B cell (primary cell): ENCODE results near the gene LRCH1. TPM values are rescaled to one million over a fixed set of nuclear protein-coding genes. Genes with fewer than 3 reads are reported as not detected.

Experiments
- ATAC-seq: fragments of 200-7000 bp; cut with Tn5 transposase; one replicate; pipeline ENCODE4 v1.10.0; 2021; ENCODE audit warnings: low read depth, mild to moderate bottlenecking, moderate number of reproducible peaks, moderate library complexity
- CTCF ChIA-PET: fragments of 350-600 bp; sonication (Branson Sonifier 250); formaldehyde crosslinking; loops from one replicate; lab custom pipeline; 2021; ENCODE audit warnings: antibody characterized with exemption, inconsistent platforms; lab: Charles Lee
- POLR2A ChIA-PET: fragments of 350-600 bp; sonication (Branson Sonifier 250); formaldehyde crosslinking; loops from one replicate; lab custom pipeline; 2021; ENCODE audit warnings: antibody characterized with exemption; lab: Charles Lee
- DNase-seq: peaks from one replicate; pipeline ENCODE4 v3.0.0; 2013
- H2AFZ ChIP-seq: 2 replicates; pipeline ENCODE4 v1.6.1; 2012; ENCODE audit warnings: mild to moderate bottlenecking, low read depth, low read length; ENCODE audit not compliant: insufficient read depth, poor library complexity, severe bottlenecking
- H3K27ac ChIP-seq, 2 donors: 1 replicate in 1 of 2; 2 replicates in 1 of 2; pipeline ENCODE4 v1.5.1; 2012 to 2013; ENCODE audit warnings: low read length in 2 of 2, mild to moderate bottlenecking in 2 of 2, moderate library complexity in 1 of 2
- H3K27me3 ChIP-seq, 4 experiments: fragments of 200-600 bp in 1 of 4; sonication (generic) in 1 of 4; replicated peaks in 1 of 4; 1 replicate in 2 of 4; 2 replicates in 2 of 4; pipeline versions ENCODE4 v1.6.1 to v1.7.0; 2013 to 2016; ENCODE audit warnings: low read length in 3 of 4, mild to moderate bottlenecking in 2 of 4, mixed read lengths in 1 of 4, moderate library complexity in 1 of 4; ENCODE audit not compliant: insufficient read depth in 4 of 4, control insufficient read depth in 3 of 4; ENCODE audit errors: control extremely low read depth in 1 of 4
- H3K36me3 ChIP-seq, 2 experiments: replicated peaks in 1 of 2; 1 replicate in 1 of 2; 2 replicates in 1 of 2; pipeline versions ENCODE4 v1.6.1 to v1.7.1; 2013; ENCODE audit warnings: low read length in 1 of 2; ENCODE audit not compliant: insufficient read depth in 2 of 2, control insufficient read depth in 1 of 2; ENCODE audit errors: control extremely low read depth in 1 of 2, extremely low read depth in 1 of 2
- H3K4me1 ChIP-seq, 2 donors: fragments of 200-600 bp in 1 of 2; sonication (generic) in 1 of 2; 1 replicate in 1 of 2; 2 replicates in 1 of 2; pipeline versions ENCODE4 v1.5.1 to v1.6.1; 2013 to 2017; ENCODE audit warnings: low read length in 2 of 2; ENCODE audit not compliant: control insufficient read depth in 2 of 2, insufficient read depth in 2 of 2
- H3K4me2 ChIP-seq: replicated peaks from 2 replicates; pipeline ENCODE3; 2012; ENCODE audit warnings: mild to moderate bottlenecking, low read depth, low read length; ENCODE audit not compliant: poor library complexity, severe bottlenecking
- H3K4me3 ChIP-seq, 5 experiments: fragments of 200-600 bp in 1 of 5; sonication (generic) in 1 of 5; 1 replicate in 3 of 5; 2 replicates in 2 of 5; pipeline versions ENCODE4 v1.5.1 to v1.7.0; 2011 to 2016; ENCODE audit warnings: low read length in 4 of 5, mild to moderate bottlenecking in 4 of 5, low read depth in 2 of 5, control low read depth in 1 of 5, moderate library complexity in 1 of 5; ENCODE audit not compliant: insufficient read depth in 1 of 5; ENCODE audit errors: control extremely low read depth in 1 of 5, extremely low read depth in 1 of 5
- H3K79me2 ChIP-seq: fragments of 200-600 bp; sonication (generic); one replicate; pipeline ENCODE4 v1.6.0; 2016; ENCODE audit warnings: low read length; ENCODE audit not compliant: control insufficient read depth, insufficient read depth
- H3K9ac ChIP-seq: fragments of 200-600 bp; sonication (generic); 2 replicates; pipeline ENCODE4 v1.6.1; 2017; ENCODE audit warnings: mild to moderate bottlenecking, low read length, moderate library complexity
- H3K9me3 ChIP-seq, 3 donors: one replicate each; pipeline versions ENCODE4 v1.6.1 to v1.7.1; 2013; ENCODE audit warnings: low read length in 2 of 3; ENCODE audit not compliant: control insufficient read depth in 2 of 3, insufficient read depth in 1 of 3; ENCODE audit errors: control extremely low read depth in 1 of 3
- H4K20me1 ChIP-seq: 2 replicates; pipeline ENCODE4 v1.6.0; 2012; ENCODE audit warnings: mild to moderate bottlenecking, low read length; ENCODE audit not compliant: insufficient read depth, control insufficient read depth, poor library complexity, severe bottlenecking
- H3K27ac Mint-ChIP-seq: one replicate; pipeline ENCODE4 v1.8.0; 2021; ENCODE audit warnings: mixed read lengths
- H3K27me3 Mint-ChIP-seq: one replicate; pipeline ENCODE4 v1.8.0; 2021; ENCODE audit warnings: mixed read lengths
- H3K4me1 Mint-ChIP-seq: one replicate; pipeline ENCODE4 v1.8.0; 2021; ENCODE audit warnings: mixed read lengths
- H3K4me3 Mint-ChIP-seq: one replicate; pipeline ENCODE4 v1.8.0; 2021; ENCODE audit warnings: mixed read lengths
- H3K9me3 Mint-ChIP-seq: one replicate; pipeline ENCODE4 v1.8.0; 2022; ENCODE audit warnings: mixed read lengths; ENCODE audit not compliant: insufficient read depth
- EZH2 ChIP-seq: IDR thresholded peaks from 2 replicates; pipeline ENCODE4 v1.6.1; 2012; ENCODE audit warnings: borderline replicate concordance, low read depth, mild to moderate bottlenecking, moderate library complexity, low read length; ENCODE audit not compliant: insufficient read depth, poor library complexity, severe bottlenecking
- WGBS: methylation state at CpG from one replicate; pipeline ENCODE4 v1.1.5; 2013; ENCODE audit warnings: missing lambda C conversion rate; ENCODE audit not compliant: insufficient coverage; 5-methylcytosine and 5-hydroxymethylcytosine counted together
- intact Hi-C: fragments of 100-400 bp; cut with micrococcal nuclease; formaldehyde crosslinking; loops from one replicate; pipeline ENCODE4 v1.10.0; 2022
- polyA plus RNA-seq: library from polyadenylated mRNA; depleted of rRNA; stranded (reverse); fragments of >200 nt; gene quantifications from 2 replicates; pipeline ENCODE4 v1.2.3, GENCODE V29; 2012
- total RNA-seq, 2 donors: library from RNA; stranded (reverse); fragments of 120-200 nt in 1 of 2; gene quantifications; 1 replicate in 1 of 2; 2 replicates in 1 of 2; pipeline versions ENCODE4 v1.2.3 to v1.2.4, GENCODE V29; 2013 to 2022
- TF ChIP-seq, protein P1 (sequence below): fragments of 200-600 bp; IDR thresholded peaks from one replicate; pipeline ENCODE4 v1.8.0; 2022; ENCODE audit warnings: antibody characterized with exemption, mild to moderate bottlenecking

The LRCH1 gene
- total and polyA plus RNA-seq, 2 donors (not counting 1 experiment from before 2014, with no cell fraction given) = 13.0 to 50.3 TPM

DNA sequence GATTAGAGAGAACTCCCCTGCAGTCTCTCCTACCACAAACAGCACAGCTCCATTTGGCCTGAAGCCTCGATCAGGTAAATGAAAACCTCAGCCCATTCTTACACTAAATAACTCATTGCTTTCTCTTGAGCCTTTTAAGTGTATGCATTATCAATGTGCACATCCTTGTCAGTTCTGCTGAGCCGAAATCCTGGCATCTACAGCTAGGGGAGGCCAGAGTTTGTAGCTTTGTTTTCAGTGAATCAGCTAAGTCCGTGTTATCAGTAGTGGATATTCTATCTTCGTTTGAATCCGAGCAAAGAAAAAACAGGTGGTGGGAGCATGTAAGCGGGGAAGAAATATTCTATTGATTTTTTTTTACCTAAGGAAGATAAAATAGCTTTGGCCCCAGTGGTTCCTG is 159.6 kb downstream of the LRCH1 start:
- no CpG with 5 or more reads among the region's 6 CpGs for WGBS
- H2AFZ ChIP-seq = no peak overlapping the region

DNA sequence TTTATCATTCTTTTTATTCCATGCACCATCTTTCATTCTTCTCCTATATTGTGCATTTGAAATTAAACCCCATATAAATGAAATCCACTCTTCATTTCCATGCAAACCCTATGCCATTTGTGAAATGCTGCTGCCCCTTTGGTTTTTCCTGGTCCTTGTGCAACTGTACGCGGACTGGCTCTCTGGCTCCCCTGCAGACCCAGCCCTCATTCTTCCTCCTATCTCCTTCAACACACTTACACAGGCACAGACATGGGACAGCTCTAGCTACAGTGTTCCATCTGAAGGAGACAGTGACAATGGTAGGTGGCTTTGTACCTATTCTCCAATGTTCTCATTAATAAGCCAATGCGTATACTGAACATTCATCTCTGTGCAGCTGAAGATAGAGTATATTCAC is 162.4 kb downstream of the LRCH1 start:
- TF ChIP-seq EZH2 = no peak
- TF ChIP-seq, protein P1, sequence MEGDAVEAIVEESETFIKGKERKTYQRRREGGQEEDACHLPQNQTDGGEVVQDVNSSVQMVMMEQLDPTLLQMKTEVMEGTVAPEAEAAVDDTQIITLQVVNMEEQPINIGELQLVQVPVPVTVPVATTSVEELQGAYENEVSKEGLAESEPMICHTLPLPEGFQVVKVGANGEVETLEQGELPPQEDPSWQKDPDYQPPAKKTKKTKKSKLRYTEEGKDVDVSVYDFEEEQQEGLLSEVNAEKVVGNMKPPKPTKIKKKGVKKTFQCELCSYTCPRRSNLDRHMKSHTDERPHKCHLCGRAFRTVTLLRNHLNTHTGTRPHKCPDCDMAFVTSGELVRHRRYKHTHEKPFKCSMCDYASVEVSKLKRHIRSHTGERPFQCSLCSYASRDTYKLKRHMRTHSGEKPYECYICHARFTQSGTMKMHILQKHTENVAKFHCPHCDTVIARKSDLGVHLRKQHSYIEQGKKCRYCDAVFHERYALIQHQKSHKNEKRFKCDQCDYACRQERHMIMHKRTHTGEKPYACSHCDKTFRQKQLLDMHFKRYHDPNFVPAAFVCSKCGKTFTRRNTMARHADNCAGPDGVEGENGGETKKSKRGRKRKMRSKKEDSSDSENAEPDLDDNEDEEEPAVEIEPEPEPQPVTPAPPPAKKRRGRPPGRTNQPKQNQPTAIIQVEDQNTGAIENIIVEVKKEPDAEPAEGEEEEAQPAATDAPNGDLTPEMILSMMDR = no peak
- Histone ChIP-seq H3K4me2 (no peak overlapping the region), H4K20me1 (no peaks in the 10 kb centered on the region), H3K36me3 (peaks cover 16 to 41% of the 10 kb centered on the region in 2 experiments), H2AFZ (no peak overlapping the region), H3K27me3 (no peaks in the 10 kb centered on the region), H3K9me3 (no peaks in the 10 kb centered on the region), H3K4me1 (no peaks in the 10 kb centered on the region), H3K9ac (no peak overlapping the region), H3K79me2 (no peaks in the 10 kb centered on the region), H3K4me3 (no peak overlapping the region), H3K27ac (no peak overlapping the region)
- no peak for ATAC-seq
- H3K4me3 Mint-ChIP-seq = no peak overlapping the region
- ChIA-PET CTCF (no interaction called here), POLR2A (no interaction called here)
- no peak for DNase-seq
- H3K27me3 Mint-ChIP-seq = no peaks in the 10 kb centered on the region
- WGBS = 100% methylated on average over 2 of the region's 3 CpGs
- intact Hi-C loops = no loop called here
- no peaks in the 10 kb centered on the region for H3K9me3 Mint-ChIP-seq
- H3K4me1 Mint-ChIP-seq = peaks cover 4% of the 10 kb centered on the region
- no peak overlapping the region for H3K27ac Mint-ChIP-seq

More for the DNA sequence above, 159.6 kb downstream of the LRCH1 start:
- ATAC-seq (no peak), DNase-seq (no peak)
- no peaks in the 10 kb centered on the region for H3K9me3 ChIP-seq
- ChIA-PET CTCF (interaction anchor here (1.7 to 3.1 kb wide), 2 partner anchors 9 to 161 kb away, joined by 3 to 18 read pairs; no protein-coding TSS in a partner anchor), POLR2A (no interaction called here)
- H3K4me3 ChIP-seq = no peak overlapping the region
- no peaks in the 10 kb centered on the region for H4K20me1 ChIP-seq
- Mint-ChIP-seq H3K9me3 (no peaks in the 10 kb centered on the region), H3K4me1 (peaks cover 3% of the 10 kb centered on the region), H3K4me3 (no peak overlapping the region), H3K27ac (no peak overlapping the region), H3K27me3 (no peaks in the 10 kb centered on the region)
- H3K27me3 ChIP-seq = no peaks in the 10 kb centered on the region
- no peaks in the 10 kb centered on the region for H3K79me2 ChIP-seq
- H3K9ac ChIP-seq = no peak overlapping the region
- H3K27ac ChIP-seq = no peak overlapping the region
- no peak for TF ChIP-seq EZH2
- TF ChIP-seq, protein P1 = no peak
- H3K4me2 ChIP-seq = no peak overlapping the region
- intact Hi-C loops = no loop called here
- no peaks in the 10 kb centered on the region for H3K4me1 ChIP-seq
- peaks cover 21 to 52% of the 10 kb centered on the region in 2 experiments for H3K36me3 ChIP-seq
